ENCODE results near the gene PLD1.

The PLD1 gene

GRCh38 chr3:171745577-171746319 lies 64.5 kb downstream of the PLD1 start:
- DNase-seq (ENCODE audit: low spot score), result no peak

- DNase-seq (ENCODE audit: low spot score), result no peak
Observed at GRCh38 chr3:171744158-171744741, 66.0 kb downstream of the PLD1 start.

- DNase-seq (ENCODE audit: low spot score), result no peak
Observed at GRCh38 chr3:171743327-171744157, 66.7 kb downstream of the PLD1 start.

GRCh38 chr3:171741377-171741776 lies 68.9 kb downstream of the PLD1 start:
- DNase-seq (ENCODE audit: low spot score), result no peak

- no peak for DNase-seq (ENCODE audit: low spot score)
Observed at GRCh38 chr3:171736556-171736955, 73.7 kb downstream of the PLD1 start.

GRCh38 chr3:171733561-171733960 lies 76.7 kb downstream of the PLD1 start:
- DNase-seq (ENCODE audit: low spot score), result no peak

GRCh38 chr3:171732756-171733155 lies 77.5 kb downstream of the PLD1 start:
- DNase-seq (ENCODE audit: low spot score), result no peak

DNA sequence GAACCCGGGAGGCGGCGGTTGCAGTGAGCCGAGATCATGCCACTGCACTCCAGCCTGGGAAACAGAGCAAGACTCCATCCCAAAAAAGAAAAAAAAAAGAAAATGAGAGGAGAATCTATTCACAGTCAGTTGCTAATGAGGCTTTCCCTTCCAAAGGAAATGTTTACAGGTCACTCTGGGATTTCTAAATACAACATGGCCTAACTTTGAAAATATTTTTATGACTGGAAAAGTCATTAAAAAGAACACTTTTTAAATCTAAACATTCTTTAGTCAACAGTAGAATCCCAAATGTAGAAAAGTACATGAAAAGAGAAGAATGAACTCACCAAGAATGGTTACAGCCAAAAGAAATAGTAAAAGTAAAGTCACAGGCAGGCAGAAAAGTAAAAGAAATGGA lies 78.6 kb downstream of the PLD1 start:
- no peak for DNase-seq (ENCODE audit: low spot score)

DNA sequence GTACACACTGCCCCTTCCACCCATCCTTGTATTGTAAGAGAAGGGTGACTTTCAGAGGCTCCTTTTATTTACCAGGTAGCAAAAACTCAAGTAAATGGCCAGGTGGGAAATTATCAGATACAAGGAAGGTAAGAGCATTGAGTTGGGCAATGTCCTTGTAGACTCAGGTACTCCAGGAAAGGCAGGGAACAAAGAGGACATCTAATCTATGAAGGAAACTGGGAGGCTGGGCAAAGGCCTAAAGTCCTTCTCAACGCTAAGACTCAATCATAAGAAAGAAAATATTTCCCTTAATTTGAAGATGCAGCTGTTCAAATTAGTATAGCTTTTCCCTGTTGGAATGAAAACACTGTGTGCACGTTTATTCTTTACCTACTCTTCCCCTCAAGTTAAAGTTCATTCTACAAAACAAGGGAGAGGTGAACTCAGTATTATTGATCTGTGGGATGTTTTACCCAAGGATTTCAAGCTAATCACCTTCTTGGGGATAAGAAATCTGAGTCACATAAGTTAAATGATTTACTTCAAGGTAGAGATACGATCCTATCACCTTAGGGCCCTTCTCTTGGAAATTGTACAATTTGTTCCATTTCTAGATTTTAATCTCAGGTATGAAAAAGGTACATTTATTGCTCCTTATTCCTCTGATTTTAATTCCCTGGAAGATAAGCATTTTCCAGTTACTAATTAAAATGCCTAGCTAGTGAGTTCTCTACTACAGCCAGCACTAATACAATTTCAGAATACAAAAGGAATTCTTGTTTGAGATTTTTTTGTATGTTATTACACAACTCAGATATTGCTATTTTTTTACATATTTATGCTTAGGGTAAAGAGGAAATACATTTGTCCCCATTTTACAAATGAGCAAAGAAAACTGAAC lies 80.6 kb downstream of the PLD1 start:
- no peak for DNase-seq (ENCODE audit: low spot score)

DNA sequence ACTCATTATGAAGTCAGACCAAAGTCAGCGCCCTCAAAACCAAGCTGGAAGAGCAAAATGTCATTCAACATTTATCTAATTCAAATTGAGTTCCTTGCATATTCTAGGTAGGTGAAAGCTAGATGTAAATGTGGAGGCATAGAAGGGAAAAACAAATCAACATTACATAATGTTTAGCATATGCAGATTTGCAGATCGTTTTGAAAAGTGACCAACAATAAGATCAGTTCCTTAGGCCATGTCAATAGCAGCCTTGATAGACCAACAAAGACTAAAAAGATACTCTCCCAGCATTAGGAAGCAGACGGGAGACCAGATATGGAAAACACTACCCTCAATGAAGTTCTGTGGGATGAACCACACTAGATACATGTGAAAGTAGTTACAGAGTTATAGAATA lies 83.0 kb downstream of the PLD1 start:
- DNase-seq (ENCODE audit: low spot score), result no peak

DNA sequence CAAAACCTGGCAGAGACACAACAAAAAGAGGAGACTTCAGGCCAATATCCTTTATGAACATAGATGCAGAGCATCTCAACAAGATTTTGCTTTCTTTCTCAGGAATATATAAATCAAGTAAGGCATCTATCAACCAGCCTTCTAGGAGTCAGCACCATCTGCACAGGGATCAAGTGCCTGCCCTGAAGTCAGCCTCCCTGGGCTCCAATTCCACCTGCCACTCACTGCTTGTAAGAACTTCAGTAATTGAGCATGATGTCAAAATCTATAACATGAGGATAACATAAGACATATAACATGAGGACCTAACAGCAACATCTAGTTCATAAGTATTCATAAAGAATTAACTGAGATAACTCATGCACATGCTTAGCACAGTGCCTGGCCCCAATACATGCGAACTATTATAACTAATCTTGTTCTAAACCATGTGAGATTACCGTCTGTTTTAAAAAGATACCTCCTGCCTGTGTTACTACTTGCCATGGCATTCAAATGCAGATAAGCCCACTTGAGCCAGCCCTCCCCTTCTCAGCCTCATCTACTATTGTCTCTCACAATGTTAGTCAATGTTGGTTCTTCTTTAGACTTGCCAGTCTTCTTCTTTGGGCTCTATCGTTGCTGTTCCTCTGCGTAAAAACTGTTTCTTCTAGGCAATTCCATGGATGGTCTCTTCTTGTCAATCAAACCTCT lies 91.6 kb downstream of the PLD1 start:
- no peak for DNase-seq (ENCODE audit: low spot score)

- DNase-seq (ENCODE audit: low spot score), result no peak
Observed at GRCh38 chr3:171715155-171715554, 95.1 kb downstream of the PLD1 start.

DNA sequence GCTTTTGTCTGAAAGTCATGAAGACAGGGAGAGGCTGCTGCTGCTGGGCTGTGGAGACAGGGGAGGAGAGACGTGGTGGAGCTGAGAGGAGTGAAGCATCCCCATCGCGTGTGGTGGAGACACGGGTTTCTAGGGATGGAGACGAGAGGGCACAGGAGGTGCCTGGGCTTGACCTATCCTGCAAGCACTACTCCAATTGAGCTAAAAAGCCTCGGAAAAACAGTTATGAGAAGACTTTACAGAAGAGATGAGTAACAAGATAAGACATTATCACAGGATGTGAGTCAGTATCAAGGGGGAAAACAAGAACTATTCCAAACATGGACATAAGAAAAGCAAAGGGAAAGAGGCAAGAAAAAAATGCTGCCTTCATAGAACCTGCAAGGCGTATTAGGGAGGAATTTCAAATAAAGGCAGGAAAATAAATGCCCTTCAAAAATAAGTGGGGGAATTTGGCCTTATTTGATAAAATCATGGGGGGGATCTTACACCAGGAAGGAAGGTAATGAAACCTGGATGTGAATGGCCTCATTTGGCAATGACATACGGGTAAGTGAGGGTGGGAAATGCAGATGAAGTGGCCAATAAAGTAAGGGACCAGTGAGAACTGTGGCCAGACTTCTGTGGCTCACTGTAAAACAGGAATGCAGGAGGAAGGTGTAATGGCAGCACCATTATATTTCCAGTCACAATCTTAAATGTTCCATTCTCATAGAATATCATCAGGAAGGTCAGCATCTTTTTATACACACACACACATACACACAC lies 97.9 kb downstream of the PLD1 start:
- DNase-seq (ENCODE audit: low spot score), result no peak

DNA sequence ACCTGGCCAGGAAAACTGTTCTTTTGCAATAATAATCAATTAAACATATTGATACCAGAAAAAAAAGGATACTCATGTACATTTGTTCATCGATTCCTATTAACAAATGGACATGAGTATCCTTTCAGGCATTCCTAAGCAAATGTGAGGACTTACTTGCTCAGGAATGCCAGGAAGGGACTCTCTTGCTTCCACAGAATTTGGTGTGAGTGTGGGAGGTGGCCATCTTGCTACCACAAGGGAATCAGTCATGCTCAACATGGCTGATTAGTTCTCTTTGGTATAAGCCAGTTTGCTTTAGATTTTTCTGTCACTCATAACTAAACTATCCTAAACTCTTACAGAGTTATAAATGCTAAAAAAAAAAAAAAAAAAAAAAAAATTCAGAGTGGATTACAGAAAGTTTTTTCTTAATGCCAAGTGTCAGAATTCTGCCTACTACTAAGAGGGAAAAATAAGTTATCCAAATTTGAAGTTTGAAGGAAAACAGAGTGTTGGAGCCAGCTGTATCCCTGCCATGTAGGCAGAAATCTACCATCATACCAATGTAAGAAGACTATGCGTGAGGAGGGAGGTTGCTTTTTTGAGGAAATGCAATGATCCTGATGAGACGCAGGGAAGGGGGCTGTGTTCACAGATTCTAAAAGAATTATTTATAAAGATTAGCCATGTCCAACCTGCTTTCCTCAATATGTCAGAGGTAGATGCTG lies 98.7 kb downstream of the PLD1 start:
- DNase-seq (ENCODE audit: low spot score), result no peak

GRCh38 chr3:171710359-171710758 lies 99.9 kb downstream of the PLD1 start:
- DNase-seq (ENCODE audit: low spot score), result no peak

GRCh38 chr3:171704814-171705213 lies 105.5 kb downstream of the PLD1 start:
- DNase-seq (ENCODE audit: low spot score), result no peak

GRCh38 chr3:171704002-171704401 lies 106.3 kb downstream of the PLD1 start:
- peak; percentile 49 for DNase-seq (ENCODE audit: low spot score)

DNA sequence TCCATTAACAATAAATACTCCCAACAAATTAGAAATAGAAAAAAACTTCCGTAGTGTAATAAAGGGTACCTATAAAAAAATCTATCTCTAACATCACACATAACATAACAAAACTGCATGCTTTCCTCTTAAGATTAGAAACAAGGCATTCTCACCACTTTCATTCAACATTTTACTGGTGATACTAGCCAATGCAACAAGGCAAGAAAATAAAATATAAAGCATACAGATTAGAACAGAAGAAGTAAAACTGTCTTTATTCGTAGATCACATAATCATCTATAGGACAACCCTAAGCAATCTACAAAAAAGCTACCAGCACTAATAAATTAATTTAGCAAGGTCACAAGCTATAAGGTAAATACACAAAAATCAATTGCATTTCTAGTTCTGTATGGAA lies 107.1 kb downstream of the PLD1 start:
- DNase-seq (ENCODE audit: low spot score), result no peak

DNA sequence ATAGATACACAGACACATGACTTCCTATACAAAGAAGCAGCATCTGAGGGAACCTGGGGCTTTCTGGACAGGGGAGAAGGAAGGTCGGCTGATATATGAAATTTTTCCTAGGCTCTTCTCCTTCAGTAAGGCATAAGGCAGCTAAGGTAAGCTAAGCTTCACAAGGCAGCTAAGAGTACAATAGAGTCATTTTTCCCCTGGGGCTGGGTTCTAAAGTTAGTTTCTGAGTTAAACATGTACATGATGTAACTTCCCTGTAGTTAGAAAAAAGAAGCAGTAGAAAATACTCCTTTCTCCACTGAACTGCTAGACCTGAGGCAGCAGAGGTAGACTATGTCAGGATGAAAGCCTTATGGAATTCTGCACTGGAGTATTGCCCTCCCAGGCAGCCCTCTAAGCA lies 109.6 kb downstream of the PLD1 start:
- no peak for DNase-seq (ENCODE audit: low spot score)

GRCh38 chr3:171700157-171700556 lies 110.1 kb downstream of the PLD1 start:
- DNase-seq (ENCODE audit: low spot score), result no peak

All from SW480 (cell line).